DMS79 treated with DMSO at 0.1 percent for 48 hours (cell line): ENCODE measurements around the gene RPH3AL.
"Not testable (repeated sequence)": the region's sequence is repeated elsewhere in the genome, so short reads cannot be mapped to it uniquely, and the experiment has no call there.

Experiments used
- DNase-seq: peaks from one replicate; lab custom pipeline; 2025; lab: John Stamatoyannopoulos, UW

The RPH3AL gene

GRCh38 chr17:237406-237955 is 115.1 kb downstream of the RPH3AL start:
- DNase-seq, result no peak

- no peak for DNase-seq
Observed at GRCh38 chr17:236641-237405, 115.8 kb downstream of the RPH3AL start.

- DNase-seq, result no peak
Observed at GRCh38 chr17:235831-236640, 116.6 kb downstream of the RPH3AL start.

GRCh38 chr17:234994-235830 is 117.4 kb downstream of the RPH3AL start:
- not testable (repeated sequence) for DNase-seq

GRCh38 chr17:234163-234993 is 118.2 kb downstream of the RPH3AL start:
- not testable (repeated sequence) for DNase-seq

- DNase-seq, result no peak
Observed at GRCh38 chr17:233473-233941, 119.1 kb downstream of the RPH3AL start.

GRCh38 chr17:231966-232807 is 120.4 kb downstream of the RPH3AL start:
- DNase-seq, result no peak

GRCh38 chr17:231191-231965 is 121.2 kb downstream of the RPH3AL start:
- no peak for DNase-seq

- no peak for DNase-seq
Observed at GRCh38 chr17:230395-230770, 122.2 kb downstream of the RPH3AL start.

- DNase-seq, result no peak
Observed at GRCh38 chr17:229709-230394, 122.8 kb downstream of the RPH3AL start.

- DNase-seq, result no peak
Observed at GRCh38 chr17:228951-229708, 123.5 kb downstream of the RPH3AL start.

- DNase-seq, result no peak
Observed at GRCh38 chr17:227946-228615, 124.5 kb downstream of the RPH3AL start.

- DNase-seq, result no peak
Observed at GRCh38 chr17:227078-227945, 125.3 kb downstream of the RPH3AL start.

GRCh38 chr17:226108-227077 is 126.2 kb downstream of the RPH3AL start:
- no peak for DNase-seq

GRCh38 chr17:225551-225950 is 127.1 kb downstream of the RPH3AL start:
- DNase-seq, result no peak
